ENCODE results near the gene NFATC2. TPM values are rescaled to one million over a fixed set of nuclear protein-coding genes. Genes with fewer than 3 reads are reported as not detected.

The NFATC2 gene
- total RNA-seq, 5 donors from 2014 or later (not counting 1 experiment from before 2014, with no cell fraction given): 49.0 to 75.9 (median 67.0) TPM

- peak overlapping the region; percentile 17 to 23 for H3K27ac Mint-ChIP-seq
- no peak overlapping the region for H3K4me3 Mint-ChIP-seq
- CTCF ChIA-PET: no interaction called here
- Histone ChIP-seq H3K4me1 (ENCODE audit: control insufficient read depth in 1 of 2, extremely low read depth in 1 of 2, insufficient read depth in 2 of 2, low read length in 2 of 2) (peaks cover 11 to 16% of the 10 kb centered on the region in 2 experiments), H3K27ac (ENCODE audit: low read length) (no peak overlapping the region), H3K9me3 (no peaks in the 10 kb centered on the region), H3K36me3 (ENCODE audit: control insufficient read depth in 2 of 2, extremely low read depth in 1 of 2, insufficient read depth in 1 of 2, low read length in 1 of 2) (peaks cover 7 to 75% of the 10 kb centered on the region in 2 donors), H3K27me3 (replicated peaks in 1 of 2; ENCODE audit: control insufficient read depth in 2 of 2, extremely low read depth in 1 of 2, insufficient read depth in 2 of 2, low read length in 1 of 2) (no peaks in the 10 kb centered on the region), H3K4me3 (ENCODE audit: control insufficient read depth in 1 of 2, extremely low read depth in 1 of 2, low read length in 1 of 2) (no peak overlapping the region)
- H3K36me3 Mint-ChIP-seq: peaks cover 69% of the 10 kb centered on the region
- H3K4me1 Mint-ChIP-seq: peaks cover 44 to 60% (median 46%) of the 10 kb centered on the region in 3 donors
- ATAC-seq (replicated peaks in 1 of 4) (no peak), DNase-seq (no peak)
- WGBS (ENCODE audit: insufficient coverage): 92% methylated on average over 2 of the region's 4 CpGs
- POLR2A ChIA-PET: no interaction called here
- peaks cover 0 to 4% (median 0%) of the 10 kb centered on the region in 3 donors for H3K9me3 Mint-ChIP-seq
- H3K27me3 Mint-ChIP-seq: no peaks in the 10 kb centered on the region
Observed at GRCh38 chr20:51473256-51473655, 69.3 kb downstream of the NFATC2 start.

DNA sequence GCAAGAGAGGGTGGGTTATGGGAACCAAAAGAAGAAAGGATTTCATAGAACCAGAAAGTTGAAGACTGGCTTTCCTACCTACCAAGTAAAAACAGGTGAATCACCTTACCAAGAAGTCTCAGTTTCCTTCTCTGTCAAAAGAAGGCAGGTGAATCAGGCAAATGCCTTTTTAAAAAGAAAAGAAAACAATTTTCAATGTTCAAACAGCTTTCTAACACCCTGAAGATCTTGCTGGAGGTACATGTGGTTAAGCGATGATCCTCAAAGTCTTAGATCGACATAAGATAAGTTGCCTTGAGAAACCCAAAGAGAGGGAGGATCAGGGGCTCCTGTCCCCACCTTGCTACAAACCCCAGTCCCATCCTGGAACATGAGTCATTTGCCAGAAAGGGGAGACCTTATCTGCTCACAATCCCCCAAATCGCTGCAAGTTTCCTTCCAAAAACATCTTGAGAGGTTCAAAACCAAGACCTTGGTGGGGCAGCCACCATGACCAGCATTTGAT, 71.6 kb downstream of the NFATC2 start:
- no peaks in the 10 kb centered on the region for H3K27me3 ChIP-seq (replicated peaks in 1 of 2; ENCODE audit: control insufficient read depth in 2 of 2, extremely low read depth in 1 of 2, insufficient read depth in 2 of 2, low read length in 1 of 2)
- H3K4me1 ChIP-seq (ENCODE audit: control insufficient read depth in 1 of 2, extremely low read depth in 1 of 2, insufficient read depth in 2 of 2, low read length in 2 of 2): peaks cover 11 to 16% of the 10 kb centered on the region in 2 experiments
- H3K9me3 ChIP-seq: no peaks in the 10 kb centered on the region
- H3K9me3 Mint-ChIP-seq: no peaks in the 10 kb centered on the region
- H3K27ac Mint-ChIP-seq: peak overlapping the region; percentile 87 to 89
- 17% methylated on average over 1 of the region's 3 CpGs for WGBS (ENCODE audit: insufficient coverage)
- ChIA-PET CTCF (no interaction called here), POLR2A (no interaction called here)
- H3K36me3 ChIP-seq (ENCODE audit: control insufficient read depth in 2 of 2, extremely low read depth in 1 of 2, insufficient read depth in 1 of 2, low read length in 1 of 2): peaks cover 7 to 80% of the 10 kb centered on the region in 2 donors
- DNase-seq (peak in 2 of 35 experiments; percentile 20 to 27), ATAC-seq (replicated peaks in 1 of 4) (peak; percentile 57 to 82 (median 76))
- peaks cover 60% of the 10 kb centered on the region for H3K36me3 Mint-ChIP-seq
- no peaks in the 10 kb centered on the region for H3K27me3 Mint-ChIP-seq
- H3K4me3 ChIP-seq (ENCODE audit: control insufficient read depth in 1 of 2, extremely low read depth in 1 of 2, low read length in 1 of 2): no peak overlapping the region
- H3K4me1 Mint-ChIP-seq: peaks cover 31 to 50% (median 32%) of the 10 kb centered on the region in 3 donors
- H3K4me3 Mint-ChIP-seq: peak overlapping the region in 2 of 3 donors; percentile 23 to 31
- peak overlapping the region; percentile 21 for H3K27ac ChIP-seq (ENCODE audit: low read length)

GRCh38 chr20:51470499-51470820, 72.1 kb downstream of the NFATC2 start:
- H3K4me3 Mint-ChIP-seq: peak overlapping the region in 1 of 3 donors; percentile 23
- CTCF ChIA-PET: no interaction called here

DNA sequence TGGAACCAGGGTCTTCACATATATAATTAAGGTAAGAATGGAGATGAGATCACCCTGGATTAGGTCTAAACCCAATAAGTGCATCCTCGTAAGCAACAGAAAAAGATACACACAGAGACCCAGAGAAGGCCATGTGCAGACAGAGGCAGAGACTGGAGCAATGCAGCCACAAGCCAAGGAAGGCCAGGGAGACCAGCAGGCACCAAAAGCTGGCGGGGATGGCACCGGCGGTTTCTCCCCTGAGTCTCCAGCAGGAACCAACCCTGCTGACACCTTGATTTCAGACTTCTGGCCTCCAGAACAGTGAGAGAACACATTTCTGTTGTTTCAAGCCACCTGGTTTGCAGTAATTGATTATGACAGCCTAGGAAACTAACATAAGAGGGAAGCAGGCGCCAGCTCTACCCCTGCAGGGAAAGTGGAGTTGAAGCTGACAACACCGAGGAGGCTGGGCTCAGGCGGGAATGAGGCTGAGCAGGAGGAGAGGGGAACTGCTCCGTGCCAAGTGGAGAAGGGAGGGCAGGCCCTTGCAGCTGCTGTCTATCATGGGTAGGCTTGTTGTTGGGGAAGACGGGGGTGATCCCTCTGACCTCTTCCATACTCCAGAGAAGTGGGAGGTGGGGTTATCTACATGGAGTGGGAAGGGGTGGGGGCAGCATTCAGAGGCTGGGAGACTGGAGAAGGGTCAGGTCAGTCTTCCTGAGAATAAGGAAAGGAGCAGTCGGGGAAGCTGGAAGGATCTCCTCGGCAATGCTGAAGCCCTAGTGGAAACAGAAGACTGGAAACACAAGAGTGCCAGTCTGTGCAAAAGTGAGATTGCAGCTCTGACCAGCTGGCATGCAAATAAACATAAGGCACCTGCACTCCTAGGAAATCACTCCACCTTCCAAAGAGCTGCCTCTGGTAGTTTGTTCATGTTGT, 72.7 kb downstream of the NFATC2 start:
- ChIA-PET CTCF (no interaction called here), POLR2A (no interaction called here)
- Histone ChIP-seq H3K4me3 (ENCODE audit: control insufficient read depth in 1 of 2, extremely low read depth in 1 of 2, low read length in 1 of 2) (no peak overlapping the region), H3K4me1 (ENCODE audit: control insufficient read depth in 1 of 2, extremely low read depth in 1 of 2, insufficient read depth in 2 of 2, low read length in 2 of 2) (peaks cover 11 to 16% of the 10 kb centered on the region in 2 experiments), H3K36me3 (ENCODE audit: control insufficient read depth in 2 of 2, extremely low read depth in 1 of 2, insufficient read depth in 1 of 2, low read length in 1 of 2) (peaks cover 7 to 80% of the 10 kb centered on the region in 2 donors), H3K27me3 (replicated peaks in 1 of 2; ENCODE audit: control insufficient read depth in 2 of 2, extremely low read depth in 1 of 2, insufficient read depth in 2 of 2, low read length in 1 of 2) (no peaks in the 10 kb centered on the region), H3K9me3 (no peaks in the 10 kb centered on the region), H3K27ac (ENCODE audit: low read length) (no peak overlapping the region)
- peak overlapping the region in 1 of 3 donors; percentile 24 for H3K4me3 Mint-ChIP-seq
- H3K9me3 Mint-ChIP-seq: no peaks in the 10 kb centered on the region
- H3K36me3 Mint-ChIP-seq: peaks cover 60% of the 10 kb centered on the region
- WGBS (ENCODE audit: insufficient coverage): 90% methylated on average over 9 of the region's 11 CpGs
- no peak for ATAC-seq (replicated peaks in 1 of 4)
- peak overlapping the region; percentile 87 to 89 for H3K27ac Mint-ChIP-seq
- H3K4me1 Mint-ChIP-seq: peaks cover 27 to 51% (median 32%) of the 10 kb centered on the region in 3 donors
- no peak for DNase-seq
- no peaks in the 10 kb centered on the region for H3K27me3 Mint-ChIP-seq

More at GRCh38 chr20:51470499-51470820, 72.1 kb downstream of the NFATC2 start:
- Histone ChIP-seq H3K36me3 (ENCODE audit: control insufficient read depth in 2 of 2, extremely low read depth in 1 of 2, insufficient read depth in 1 of 2, low read length in 1 of 2) (peaks cover 7 to 83% of the 10 kb centered on the region in 2 donors), H3K4me1 (ENCODE audit: control insufficient read depth in 1 of 2, extremely low read depth in 1 of 2, insufficient read depth in 2 of 2, low read length in 2 of 2) (peaks cover 11 to 16% of the 10 kb centered on the region in 2 experiments), H3K27ac (ENCODE audit: low read length) (no peak overlapping the region), H3K27me3 (replicated peaks in 1 of 2; ENCODE audit: control insufficient read depth in 2 of 2, extremely low read depth in 1 of 2, insufficient read depth in 2 of 2, low read length in 1 of 2) (no peaks in the 10 kb centered on the region), H3K4me3 (ENCODE audit: control insufficient read depth in 1 of 2, extremely low read depth in 1 of 2, low read length in 1 of 2) (no peak overlapping the region), H3K9me3 (no peaks in the 10 kb centered on the region)
- Mint-ChIP-seq H3K36me3 (peaks cover 60% of the 10 kb centered on the region), H3K27ac (peak overlapping the region; percentile 87 to 89), H3K9me3 (no peaks in the 10 kb centered on the region), H3K4me1 (peaks cover 28 to 49% (median 31%) of the 10 kb centered on the region in 3 donors), H3K27me3 (no peaks in the 10 kb centered on the region)
- POLR2A ChIA-PET: no interaction called here
- DNase-seq: no peak
- peak in 2 of 4 experiments; percentile 12 to 13 for ATAC-seq (replicated peaks in 1 of 4)
- no CpG with 5 or more reads among the region's 5 CpGs for WGBS (ENCODE audit: insufficient coverage)

GRCh38 chr20:51469046-51469445, 73.5 kb downstream of the NFATC2 start:
- CTCF ChIA-PET: no interaction called here
- Histone ChIP-seq H3K9me3 (no peaks in the 10 kb centered on the region), H3K4me3 (ENCODE audit: control insufficient read depth in 1 of 2, extremely low read depth in 1 of 2, low read length in 1 of 2) (no peak overlapping the region), H3K36me3 (ENCODE audit: control insufficient read depth in 2 of 2, extremely low read depth in 1 of 2, insufficient read depth in 1 of 2, low read length in 1 of 2) (peaks cover 7 to 78% of the 10 kb centered on the region in 2 donors), H3K4me1 (ENCODE audit: control insufficient read depth in 1 of 2, extremely low read depth in 1 of 2, insufficient read depth in 2 of 2, low read length in 2 of 2) (peaks cover 11 to 23% of the 10 kb centered on the region in 2 experiments), H3K27ac (ENCODE audit: low read length) (no peak overlapping the region), H3K27me3 (replicated peaks in 1 of 2; ENCODE audit: control insufficient read depth in 2 of 2, extremely low read depth in 1 of 2, insufficient read depth in 2 of 2, low read length in 1 of 2) (no peaks in the 10 kb centered on the region)
- peaks cover 56% of the 10 kb centered on the region for H3K36me3 Mint-ChIP-seq
- H3K27ac Mint-ChIP-seq: peak overlapping the region; percentile 24 to 89
- POLR2A ChIA-PET: no interaction called here
- no peaks in the 10 kb centered on the region for H3K27me3 Mint-ChIP-seq
- no peaks in the 10 kb centered on the region for H3K9me3 Mint-ChIP-seq
- WGBS (ENCODE audit: insufficient coverage): 93% methylated on average over 2 of the region's 6 CpGs
- ATAC-seq (replicated peaks in 1 of 4) (no peak), DNase-seq (no peak)
- H3K4me1 Mint-ChIP-seq: peaks cover 27 to 57% (median 37%) of the 10 kb centered on the region in 3 donors
- H3K4me3 Mint-ChIP-seq: no peak overlapping the region

- H3K27ac ChIP-seq (ENCODE audit: low read length): no peak overlapping the region
- no peak for ATAC-seq (replicated peaks in 1 of 4)
- Mint-ChIP-seq H3K27ac (no peak overlapping the region), H3K27me3 (no peaks in the 10 kb centered on the region), H3K4me1 (peaks cover 27 to 61% (median 41%) of the 10 kb centered on the region in 3 donors), H3K36me3 (peaks cover 56% of the 10 kb centered on the region), H3K9me3 (no peaks in the 10 kb centered on the region), H3K4me3 (no peak overlapping the region)
- H3K9me3 ChIP-seq: no peaks in the 10 kb centered on the region
- 90% methylated on average over 3 of the region's 7 CpGs for WGBS (ENCODE audit: insufficient coverage)
- CTCF ChIA-PET: no interaction called here
- no peaks in the 10 kb centered on the region for H3K27me3 ChIP-seq (replicated peaks in 1 of 2; ENCODE audit: control insufficient read depth in 2 of 2, extremely low read depth in 1 of 2, insufficient read depth in 2 of 2, low read length in 1 of 2)
- H3K4me3 ChIP-seq (ENCODE audit: control insufficient read depth in 1 of 2, extremely low read depth in 1 of 2, low read length in 1 of 2): no peak overlapping the region
- peaks cover 7 to 78% of the 10 kb centered on the region in 2 donors for H3K36me3 ChIP-seq (ENCODE audit: control insufficient read depth in 2 of 2, extremely low read depth in 1 of 2, insufficient read depth in 1 of 2, low read length in 1 of 2)
- peaks cover 11 to 27% of the 10 kb centered on the region in 2 experiments for H3K4me1 ChIP-seq (ENCODE audit: control insufficient read depth in 1 of 2, extremely low read depth in 1 of 2, insufficient read depth in 2 of 2, low read length in 2 of 2)
- POLR2A ChIA-PET: no interaction called here
- DNase-seq: no peak
Observed at GRCh38 chr20:51468636-51469035, 73.9 kb downstream of the NFATC2 start.
